Stimulated activated memory B cell treated with anti-CD40 and anti-IgM and Interleukin-4, amounts not matched to agents 10 μg/mL and 1 μg/mL and 100 μg/mL, for 72 hours (primary cell): Measurements from ENCODE around the gene DPP6.
"Not testable (repeated sequence)": the region's sequence is repeated elsewhere in the genome, so short reads cannot be mapped to it uniquely, and the experiment has no call there.

Experiments
- ATAC-seq: fragments of 150-1000 bp; cut with Tn5 transposase; 2 replicates; pipeline ENCODE4 v1.10.0; 2021
- H3K27ac Mint-ChIP-seq: one replicate; pipeline ENCODE4 v1.8.0; 2022; ENCODE audit warnings: mild to moderate bottlenecking, mixed read lengths
- H3K27me3 Mint-ChIP-seq: one replicate; pipeline ENCODE4 v1.8.0; 2022; ENCODE audit warnings: mixed read lengths
- H3K36me3 Mint-ChIP-seq: one replicate; pipeline ENCODE4 v1.8.0; 2022; ENCODE audit warnings: mixed read lengths
- H3K4me1 Mint-ChIP-seq: one replicate; pipeline ENCODE4 v1.8.0; 2022; ENCODE audit warnings: mixed read lengths
- H3K4me3 Mint-ChIP-seq: one replicate; pipeline ENCODE4 v1.8.0; 2022; ENCODE audit warnings: mild to moderate bottlenecking, moderate library complexity, mixed read lengths
- H3K9me3 Mint-ChIP-seq: one replicate; pipeline ENCODE4 v1.8.0; 2022; ENCODE audit warnings: mixed read lengths

DPP6 gene

GRCh38 chr7:154120825-154121224 is 68.6 kb downstream of the DPP6 start:
- not testable (repeated sequence) for H3K27ac Mint-ChIP-seq, H3K4me1 Mint-ChIP-seq, H3K4me3 Mint-ChIP-seq, ATAC-seq, H3K36me3 Mint-ChIP-seq, H3K27me3 Mint-ChIP-seq, H3K9me3 Mint-ChIP-seq

- not testable (repeated sequence) for H3K36me3 Mint-ChIP-seq, H3K27ac Mint-ChIP-seq, H3K4me3 Mint-ChIP-seq, H3K27me3 Mint-ChIP-seq, ATAC-seq, H3K9me3 Mint-ChIP-seq, H3K4me1 Mint-ChIP-seq
Observed at GRCh38 chr7:154122720-154123119, 70.5 kb downstream of the DPP6 start.

GRCh38 chr7:154123397-154123796 is 71.2 kb downstream of the DPP6 start:
- H3K4me3 Mint-ChIP-seq, H3K27me3 Mint-ChIP-seq, H3K27ac Mint-ChIP-seq, H3K36me3 Mint-ChIP-seq, H3K4me1 Mint-ChIP-seq, ATAC-seq, H3K9me3 Mint-ChIP-seq: not testable (repeated sequence)

DNA sequence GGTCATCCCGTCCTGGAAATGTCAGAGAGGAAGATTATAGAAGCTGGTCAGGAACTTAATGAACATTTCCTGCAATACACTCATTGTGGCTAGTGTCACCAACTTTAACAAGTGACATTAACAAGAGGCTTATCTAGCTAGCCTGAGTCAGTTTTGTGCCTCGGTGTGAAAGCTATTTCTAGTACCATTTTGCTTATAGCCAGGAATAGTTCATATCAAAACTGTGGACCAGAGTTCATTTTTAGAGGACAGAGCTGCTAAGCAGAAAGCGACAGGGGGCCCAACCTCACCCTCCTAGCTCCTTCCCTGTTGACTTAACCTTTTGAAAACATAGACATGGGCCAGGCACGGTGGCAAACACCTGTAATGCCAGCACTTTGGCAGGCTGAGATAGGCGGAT is 76.9 kb downstream of the DPP6 start:
- not testable (repeated sequence) for H3K27me3 Mint-ChIP-seq, H3K4me3 Mint-ChIP-seq, H3K27ac Mint-ChIP-seq, H3K36me3 Mint-ChIP-seq, H3K9me3 Mint-ChIP-seq, ATAC-seq, H3K4me1 Mint-ChIP-seq

GRCh38 chr7:154132617-154133016 is 80.4 kb downstream of the DPP6 start:
- not testable (repeated sequence) for H3K27ac Mint-ChIP-seq, ATAC-seq, H3K36me3 Mint-ChIP-seq

DNA sequence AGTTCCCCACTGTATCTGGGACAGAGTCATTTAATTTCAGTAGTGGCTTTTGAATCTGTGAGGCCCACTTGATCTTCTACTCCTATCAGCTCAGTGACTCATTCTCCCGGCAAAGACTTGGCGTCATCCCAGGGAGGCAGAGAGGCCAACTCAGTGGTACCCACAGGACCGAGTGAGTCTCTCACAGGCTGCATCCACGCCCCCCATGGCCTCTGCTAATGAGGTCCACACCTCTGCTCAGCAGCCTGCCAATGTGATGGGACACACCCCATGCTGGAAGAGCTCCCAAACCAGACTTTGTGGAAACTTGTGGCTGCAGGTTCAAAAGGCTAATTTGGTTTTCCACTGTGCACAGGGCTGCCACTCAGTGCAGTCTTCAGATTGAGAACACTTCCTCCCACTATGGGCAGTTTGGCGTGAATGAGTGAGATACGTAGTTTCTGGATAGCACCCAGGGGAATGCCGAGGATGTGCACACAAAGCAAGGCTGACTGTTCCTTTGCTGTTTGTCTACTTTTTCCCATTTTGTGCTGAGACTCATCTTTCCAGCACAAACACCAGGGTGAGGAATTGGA is 81.6 kb downstream of the DPP6 start:
- H3K4me3 Mint-ChIP-seq, H3K9me3 Mint-ChIP-seq, H3K27me3 Mint-ChIP-seq, H3K27ac Mint-ChIP-seq, H3K36me3 Mint-ChIP-seq, H3K4me1 Mint-ChIP-seq, ATAC-seq: not testable (repeated sequence)

More at GRCh38 chr7:154132617-154133016, 80.4 kb downstream of the DPP6 start:
- not testable (repeated sequence) for H3K27me3 Mint-ChIP-seq, H3K4me1 Mint-ChIP-seq, H3K4me3 Mint-ChIP-seq, H3K9me3 Mint-ChIP-seq

DNA sequence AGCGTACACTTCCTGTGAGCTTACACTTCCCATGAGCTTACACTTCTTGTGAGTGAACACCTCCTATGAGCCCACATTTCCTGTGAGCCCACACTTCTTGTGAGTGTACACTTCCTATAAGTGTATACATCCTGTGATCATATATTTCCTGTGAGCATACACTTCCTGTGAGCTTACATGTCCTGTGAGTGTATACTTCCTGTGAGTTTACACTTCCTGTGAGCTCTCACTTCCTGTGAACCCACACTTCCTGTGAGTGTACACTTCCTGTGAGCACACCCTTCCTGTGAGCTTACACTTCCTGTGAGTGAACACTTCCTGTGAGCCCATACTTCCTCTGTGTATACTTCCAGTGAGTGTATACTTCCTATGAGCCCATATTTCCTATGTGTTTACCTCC is 82.5 kb downstream of the DPP6 start:
- H3K4me1 Mint-ChIP-seq, H3K27ac Mint-ChIP-seq, ATAC-seq, H3K36me3 Mint-ChIP-seq, H3K9me3 Mint-ChIP-seq, H3K27me3 Mint-ChIP-seq, H3K4me3 Mint-ChIP-seq: not testable (repeated sequence)

DNA sequence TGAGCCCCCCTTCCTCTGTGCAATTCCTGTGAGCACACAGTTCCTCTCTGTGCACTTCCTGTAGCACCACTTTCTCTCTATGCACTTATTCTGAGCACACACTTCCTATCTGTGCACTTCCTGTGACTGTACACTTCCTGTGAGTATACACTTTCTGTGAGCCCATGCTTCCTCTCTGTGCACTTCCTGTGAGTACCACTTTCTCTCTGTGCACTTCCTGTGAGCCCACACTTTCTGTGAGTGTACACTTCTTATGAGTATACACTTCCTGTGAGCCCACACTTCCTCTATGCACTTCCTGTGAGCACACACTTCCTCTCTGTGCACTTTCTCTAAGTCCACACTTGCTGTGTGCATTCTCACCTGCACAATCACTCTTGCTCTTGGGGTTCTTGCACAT is 83.4 kb downstream of the DPP6 start:
- H3K27ac Mint-ChIP-seq, H3K4me3 Mint-ChIP-seq, H3K36me3 Mint-ChIP-seq, H3K27me3 Mint-ChIP-seq, H3K9me3 Mint-ChIP-seq, H3K4me1 Mint-ChIP-seq, ATAC-seq: not testable (repeated sequence)

- H3K9me3 Mint-ChIP-seq, H3K27ac Mint-ChIP-seq, H3K27me3 Mint-ChIP-seq, H3K36me3 Mint-ChIP-seq, ATAC-seq, H3K4me1 Mint-ChIP-seq, H3K4me3 Mint-ChIP-seq: not testable (repeated sequence)
Observed at GRCh38 chr7:154145922-154146706, 93.9 kb downstream of the DPP6 start.

DNA sequence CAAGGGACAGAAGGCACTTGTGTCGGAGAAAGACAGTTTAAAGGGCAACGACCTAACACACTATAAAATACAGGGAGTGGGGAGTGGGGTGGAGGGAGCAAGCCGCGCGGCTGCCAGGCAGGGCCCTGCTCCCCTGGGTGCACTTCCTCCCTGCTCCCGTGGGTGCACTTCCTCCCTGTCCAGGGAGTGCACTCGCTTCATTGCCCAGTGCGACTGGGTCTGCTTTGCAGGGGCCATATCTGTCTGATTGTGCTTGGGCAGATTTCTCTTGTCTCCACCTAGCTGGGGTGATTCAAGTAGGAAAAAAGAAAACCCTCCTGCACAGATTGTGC is 94.5 kb downstream of the DPP6 start:
- ATAC-seq, result peak; percentile 16
- H3K4me1 Mint-ChIP-seq, H3K36me3 Mint-ChIP-seq, H3K4me3 Mint-ChIP-seq, H3K27me3 Mint-ChIP-seq, H3K27ac Mint-ChIP-seq, H3K9me3 Mint-ChIP-seq: not testable (repeated sequence)

GRCh38 chr7:154148791-154149516 is 96.8 kb downstream of the DPP6 start:
- not testable (repeated sequence) for H3K36me3 Mint-ChIP-seq, H3K9me3 Mint-ChIP-seq, H3K4me3 Mint-ChIP-seq, H3K27ac Mint-ChIP-seq, H3K4me1 Mint-ChIP-seq, H3K27me3 Mint-ChIP-seq, ATAC-seq

DNA sequence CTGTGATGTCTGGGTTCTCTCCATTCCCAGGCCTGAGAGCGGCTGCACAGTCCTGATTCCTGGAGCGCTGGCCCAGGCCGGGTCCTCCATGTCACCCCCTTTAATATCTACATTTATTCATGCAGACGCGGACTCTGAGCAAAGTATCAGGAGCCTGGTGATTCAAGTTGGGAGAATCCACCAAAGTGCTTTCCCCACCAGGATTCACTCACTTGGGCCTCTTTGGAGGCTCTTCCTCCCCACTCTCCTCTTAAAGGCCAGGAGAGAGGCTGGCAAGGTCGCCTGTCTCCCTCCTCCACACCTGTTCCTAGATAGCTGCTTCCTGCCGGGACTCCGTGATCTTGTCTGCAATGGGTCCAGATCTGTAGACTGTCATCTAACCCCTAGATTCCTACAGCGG is 98.5 kb downstream of the DPP6 start:
- not testable (repeated sequence) for H3K4me1 Mint-ChIP-seq, ATAC-seq, H3K27me3 Mint-ChIP-seq, H3K36me3 Mint-ChIP-seq, H3K9me3 Mint-ChIP-seq, H3K27ac Mint-ChIP-seq, H3K4me3 Mint-ChIP-seq

GRCh38 chr7:154151306-154151705 is 99.1 kb downstream of the DPP6 start:
- H3K36me3 Mint-ChIP-seq, H3K27ac Mint-ChIP-seq, H3K4me3 Mint-ChIP-seq, H3K4me1 Mint-ChIP-seq, ATAC-seq, H3K9me3 Mint-ChIP-seq, H3K27me3 Mint-ChIP-seq: not testable (repeated sequence)

DNA sequence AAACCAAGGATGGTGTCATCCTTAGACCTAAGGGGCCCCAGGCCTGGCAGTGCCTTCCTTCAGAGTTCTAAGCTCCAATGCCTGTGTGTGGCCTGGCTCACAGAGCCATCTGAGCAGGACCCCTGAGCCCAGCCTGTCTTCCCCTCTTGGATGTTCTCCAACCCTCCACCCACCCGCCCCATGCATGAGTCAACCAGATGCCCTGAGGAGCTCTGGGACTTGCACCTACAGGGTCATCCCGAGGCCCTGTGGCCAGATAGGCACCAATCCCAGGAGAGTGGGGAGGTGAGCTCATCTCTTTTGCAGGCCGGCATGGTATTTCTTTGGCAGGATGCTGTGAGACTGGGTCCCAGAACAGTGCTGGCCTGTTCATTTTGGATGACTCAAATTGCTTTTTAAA is 103.7 kb downstream of the DPP6 start:
- not testable (repeated sequence) for H3K4me3 Mint-ChIP-seq, H3K9me3 Mint-ChIP-seq, H3K4me1 Mint-ChIP-seq, H3K27ac Mint-ChIP-seq, H3K36me3 Mint-ChIP-seq, H3K27me3 Mint-ChIP-seq
- peak; percentile 52 for ATAC-seq

DNA sequence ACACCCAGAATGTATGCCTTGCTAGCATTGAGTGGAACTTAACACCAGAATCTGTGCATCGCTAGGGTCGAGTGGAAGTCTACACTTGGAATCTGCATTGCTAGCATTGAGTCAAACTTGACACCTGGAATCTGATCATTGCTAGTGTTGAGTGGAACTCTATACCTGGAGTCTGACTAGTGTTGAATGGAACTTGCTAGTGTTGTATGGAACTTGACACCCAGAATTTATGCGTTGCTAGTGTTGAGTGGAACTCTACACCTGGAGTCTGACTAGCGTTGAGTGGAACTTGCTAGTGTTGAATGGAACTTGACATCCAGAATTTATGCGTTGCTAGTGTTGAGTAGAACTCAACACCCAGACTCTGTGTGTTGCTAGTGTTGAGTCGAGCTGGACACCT is 110.7 kb downstream of the DPP6 start:
- H3K4me1 Mint-ChIP-seq, result not testable (repeated sequence)

GRCh38 chr7:154163642-154164041 is 111.4 kb downstream of the DPP6 start:
- not testable (repeated sequence) for H3K27ac Mint-ChIP-seq, ATAC-seq, H3K4me3 Mint-ChIP-seq

More for the DNA sequence above, 110.7 kb downstream of the DPP6 start:
- H3K4me3 Mint-ChIP-seq, H3K27ac Mint-ChIP-seq, H3K36me3 Mint-ChIP-seq, ATAC-seq, H3K27me3 Mint-ChIP-seq, H3K9me3 Mint-ChIP-seq: not testable (repeated sequence)

More at GRCh38 chr7:154163642-154164041, 111.4 kb downstream of the DPP6 start:
- H3K27me3 Mint-ChIP-seq, H3K36me3 Mint-ChIP-seq, H3K9me3 Mint-ChIP-seq, H3K4me1 Mint-ChIP-seq: not testable (repeated sequence)
